Measurements from ENCODE around the gene SDK2.

SDK2 gene

GRCh38 chr17:73526952-73527351 is 117.3 kb downstream of the SDK2 start:
- DNase-seq, result no peak

DNA sequence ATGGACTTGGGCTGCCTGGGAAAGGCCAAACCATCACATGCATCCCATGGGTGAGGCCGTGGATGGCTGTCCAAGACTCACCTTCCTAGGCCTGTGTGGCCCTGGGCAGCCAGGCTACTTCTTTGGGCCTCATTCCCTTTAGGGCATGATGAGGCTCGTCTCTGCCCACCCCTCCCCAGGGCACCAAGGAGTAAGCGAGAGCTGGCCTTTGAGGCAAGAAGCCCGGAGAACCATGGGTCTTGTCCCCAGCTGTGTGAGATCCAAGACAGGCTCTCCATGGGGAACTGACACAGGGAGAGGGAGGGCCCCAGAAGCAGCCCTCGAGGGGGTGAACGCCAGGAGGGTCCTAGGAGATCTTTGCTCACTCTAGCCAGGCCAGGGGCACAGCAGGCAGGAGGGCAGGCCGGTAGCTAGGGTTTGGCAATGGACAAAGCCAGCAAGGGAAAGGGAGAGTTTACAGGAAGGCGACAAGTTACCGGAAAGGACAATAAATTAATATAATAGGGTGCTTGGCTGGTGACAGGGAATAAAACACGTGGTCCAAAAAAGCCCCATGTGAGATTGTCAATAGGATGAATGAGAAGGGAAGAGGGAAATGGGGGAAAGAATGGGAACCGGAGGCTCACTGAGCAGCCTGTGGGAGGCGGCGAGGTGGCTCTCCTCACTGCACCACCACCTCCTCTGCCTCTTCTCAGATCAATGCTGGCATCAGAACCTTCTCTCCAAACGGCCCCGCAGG is 119.1 kb downstream of the SDK2 start:
- DNase-seq, result no peak

DNA sequence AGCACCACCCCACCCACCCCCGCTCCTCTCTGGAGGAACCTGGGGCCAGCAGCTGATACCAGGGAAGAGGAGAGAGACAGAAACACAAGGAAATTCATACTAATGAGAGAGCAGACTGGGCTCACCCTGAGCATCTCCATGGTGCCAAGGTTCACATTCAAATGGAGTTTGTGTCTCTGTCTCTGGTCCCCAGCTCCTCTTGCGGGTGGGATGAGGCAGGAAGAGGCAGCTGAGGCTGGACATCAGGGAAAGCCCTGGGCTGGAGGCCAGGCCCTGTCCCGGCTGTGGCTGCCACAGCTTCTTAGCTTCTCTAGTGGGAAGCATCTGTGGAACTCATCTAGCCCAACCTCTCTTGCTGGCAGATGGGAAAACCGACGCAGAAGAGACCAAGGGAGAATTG is 121.5 kb downstream of the SDK2 start:
- DNase-seq, result no peak

DNA sequence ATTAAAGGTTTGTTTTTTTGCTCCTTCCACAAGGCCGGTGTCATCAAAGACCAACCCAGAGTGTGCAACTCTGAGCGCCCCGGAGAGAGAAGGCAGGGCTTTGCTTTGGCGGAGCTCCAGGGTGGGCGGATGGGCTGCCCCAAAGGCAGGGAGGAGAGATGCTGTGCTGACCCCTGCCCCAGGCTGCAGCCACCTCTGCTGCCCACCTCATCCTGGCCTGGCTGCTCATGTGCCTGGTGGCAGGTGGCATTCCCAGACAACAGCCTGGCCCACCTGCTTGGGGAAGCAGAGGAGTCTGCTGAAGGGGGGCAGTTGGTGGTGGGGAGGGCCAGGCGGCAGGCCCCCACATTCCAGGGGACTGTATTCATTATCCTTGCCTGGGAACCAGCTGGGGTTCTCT is 122.1 kb downstream of the SDK2 start:
- DNase-seq, result no peak

- no peak for DNase-seq
Observed at GRCh38 chr17:73521376-73521775, 122.9 kb downstream of the SDK2 start.

DNA sequence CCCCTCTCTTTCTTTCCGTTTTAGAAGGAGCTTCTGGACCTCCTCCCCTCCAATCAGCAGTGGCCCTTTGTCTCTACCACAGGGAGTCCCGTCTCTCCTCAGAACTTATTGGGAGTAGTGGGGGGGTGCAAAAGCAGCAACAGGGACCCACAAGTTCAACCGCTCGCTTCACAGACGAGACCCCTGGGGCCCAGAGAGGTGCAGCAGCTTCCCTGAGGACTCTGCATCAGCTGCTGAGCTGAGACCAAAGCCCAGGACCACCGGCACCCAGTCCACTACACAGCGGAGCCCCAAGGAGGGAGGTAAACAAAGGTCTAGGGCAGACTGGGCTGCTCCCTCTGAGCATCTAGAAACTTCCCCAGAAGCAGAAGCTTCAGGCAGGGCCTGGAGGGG is 123.9 kb downstream of the SDK2 start:
- no peak for DNase-seq

GRCh38 chr17:73519714-73520368 is 124.4 kb downstream of the SDK2 start:
- DNase-seq, result no peak

- no peak for DNase-seq
Observed at GRCh38 chr17:73519011-73519410, 125.2 kb downstream of the SDK2 start.

DNA sequence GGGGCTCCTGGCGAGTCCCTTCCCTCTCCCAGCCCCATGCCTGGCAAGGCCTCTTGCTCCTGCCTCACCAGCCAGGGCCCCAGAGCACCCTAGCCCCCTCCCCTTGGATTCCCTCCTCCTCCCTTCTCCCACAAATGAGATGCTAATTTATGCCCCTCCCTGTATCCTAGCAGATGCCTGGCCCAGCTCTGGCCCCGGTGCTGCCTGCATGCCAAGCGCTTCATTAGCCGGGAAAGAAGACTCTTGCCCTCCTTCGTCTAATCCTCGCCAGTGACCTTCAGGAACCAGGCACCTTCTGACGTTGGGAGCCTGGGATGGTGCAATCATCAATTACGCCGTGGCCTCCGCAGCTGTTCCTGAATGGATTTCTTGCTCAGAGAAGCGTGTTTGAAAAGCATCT is 127.8 kb downstream of the SDK2 start:
- no peak for DNase-seq

DNA sequence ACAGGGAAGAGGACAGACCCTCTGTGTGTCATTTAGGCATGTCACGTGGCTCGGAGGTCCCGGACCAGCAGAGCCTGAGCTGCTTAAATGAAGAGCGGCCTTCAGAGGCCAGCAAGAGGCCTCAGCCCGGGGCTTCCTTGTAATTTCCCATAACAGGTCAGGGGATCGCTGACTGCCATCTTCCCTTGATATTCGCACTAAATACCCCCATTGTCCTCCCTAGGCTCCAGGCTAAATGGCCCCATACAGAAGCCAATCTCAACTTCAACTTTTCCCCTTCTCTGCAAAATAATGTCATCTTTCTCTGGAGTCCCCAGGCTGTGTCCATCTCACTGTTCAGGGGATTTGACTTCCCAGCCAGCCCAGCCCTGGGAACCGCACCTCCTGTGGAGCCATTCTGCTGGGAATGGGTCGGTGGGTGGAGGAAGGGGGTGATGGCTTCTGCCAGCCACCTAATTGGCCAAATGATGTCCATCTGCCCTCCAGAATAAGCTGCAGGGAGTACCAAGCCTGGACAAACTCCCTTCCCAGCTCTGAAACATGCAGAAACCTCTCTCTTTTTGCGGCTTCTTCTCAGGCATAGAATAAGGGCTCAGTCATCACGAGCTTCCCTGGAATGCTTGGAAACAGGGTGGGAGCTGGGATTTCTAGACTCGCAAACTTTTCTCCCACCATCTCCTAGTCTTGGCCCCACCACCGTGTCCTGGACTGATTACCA is 129.9 kb downstream of the SDK2 start:
- no peak for DNase-seq

DNA sequence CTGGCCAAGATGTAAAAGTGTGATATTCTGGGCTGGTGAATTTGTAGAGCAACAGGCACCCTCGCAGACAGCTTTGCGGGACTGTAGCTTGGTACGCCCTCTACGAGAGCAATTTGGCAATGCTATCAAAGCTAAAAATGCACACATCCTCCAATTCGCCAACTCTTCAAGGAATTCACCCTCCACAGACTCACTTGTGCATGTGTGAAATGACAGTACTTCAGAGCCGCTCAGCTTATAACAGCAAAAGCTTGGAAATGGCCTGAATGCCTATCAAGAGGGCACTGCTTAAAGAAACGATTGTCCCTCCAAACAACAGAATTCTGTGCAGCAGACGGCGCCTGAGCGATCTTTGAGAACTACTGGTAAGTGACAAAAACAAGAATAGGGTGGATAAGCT is 130.8 kb downstream of the SDK2 start:
- no peak for DNase-seq

- DNase-seq, result no peak
Observed at GRCh38 chr17:73511719-73512115, 132.5 kb downstream of the SDK2 start.

GRCh38 chr17:73510981-73511718 is 133.1 kb downstream of the SDK2 start:
- no peak for DNase-seq

DNA sequence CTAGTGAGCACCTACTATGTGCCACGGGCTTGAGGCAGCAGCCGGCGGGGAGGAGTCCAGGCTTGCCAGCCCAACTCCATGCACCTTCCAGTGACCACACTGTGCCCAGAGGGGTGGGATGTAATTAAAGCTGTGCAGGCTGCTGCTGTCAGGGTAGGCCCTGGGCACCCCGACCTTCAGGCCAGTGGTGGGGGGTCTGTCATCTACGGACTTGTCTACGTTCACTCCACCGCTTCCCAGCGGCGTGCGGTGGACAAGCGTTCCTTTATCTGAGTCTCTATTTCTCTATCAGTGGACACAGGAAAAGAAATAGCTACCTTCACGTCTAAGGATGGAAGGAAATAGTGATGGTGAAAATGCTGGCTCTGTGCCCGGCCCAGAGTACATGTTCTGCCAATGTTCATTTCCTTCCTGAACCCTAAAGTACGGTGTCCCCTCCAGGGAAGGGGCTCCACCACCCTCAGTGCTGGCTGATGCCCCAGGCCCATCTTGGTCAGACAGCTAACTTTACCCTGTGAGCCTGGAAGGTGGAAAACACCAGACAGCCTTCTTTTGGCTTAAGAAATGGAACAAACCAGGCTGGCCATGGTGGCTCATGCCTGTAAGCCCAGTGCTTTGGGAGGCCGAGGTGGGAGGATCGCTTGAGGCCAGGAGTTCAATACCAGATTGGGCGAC is 135.2 kb downstream of the SDK2 start:
- DNase-seq, result no peak

- DNase-seq, result no peak
Observed at GRCh38 chr17:73508057-73508930, 136.0 kb downstream of the SDK2 start.

DNA sequence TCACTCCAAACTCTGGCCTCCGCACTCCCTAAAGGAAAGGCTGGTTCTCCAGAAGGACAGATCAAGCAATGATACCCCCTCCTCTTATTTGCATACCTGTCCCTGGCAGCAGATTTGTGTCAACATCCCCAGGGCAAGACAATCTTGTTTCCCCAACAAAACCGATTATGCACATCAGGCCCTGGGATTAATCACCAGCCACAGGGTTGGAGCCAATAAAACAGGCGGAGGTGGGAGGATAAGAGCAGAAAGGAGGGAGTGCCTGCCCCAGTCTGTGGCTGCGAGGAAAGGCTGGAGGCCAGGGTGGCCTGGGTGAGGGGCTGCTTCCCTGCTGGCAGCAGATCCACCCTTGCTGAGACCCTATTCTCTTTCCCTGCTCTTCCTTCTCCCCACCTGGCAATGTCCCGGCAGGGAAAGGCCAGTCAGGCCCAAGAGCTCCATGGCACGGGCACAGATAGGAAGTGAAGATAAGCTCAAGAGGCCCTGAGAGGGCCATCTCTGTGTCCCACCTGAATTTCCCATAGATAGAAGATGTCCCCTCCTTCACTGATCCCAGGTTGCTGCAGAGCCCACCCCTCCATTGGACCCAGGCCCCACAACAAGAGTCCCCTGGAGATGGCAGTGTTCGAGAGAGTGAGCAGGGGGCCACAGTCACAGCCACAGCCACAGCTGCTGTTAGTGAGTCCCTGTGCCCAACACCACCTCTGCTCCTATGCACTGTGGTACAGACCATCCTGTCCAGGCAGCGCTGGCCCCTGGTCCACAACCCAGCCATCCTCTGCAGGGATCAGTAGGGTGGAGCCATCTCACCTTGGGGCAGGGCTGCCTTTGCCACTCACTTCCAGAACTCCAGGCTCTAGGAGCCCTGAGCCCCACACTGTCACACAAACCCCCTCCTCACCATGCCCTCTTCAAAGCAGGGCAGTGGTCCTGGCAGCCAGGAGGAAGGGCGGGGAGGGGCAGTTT is 137.5 kb downstream of the SDK2 start:
- DNase-seq, result no peak

- no peak for DNase-seq
Observed at GRCh38 chr17:73503560-73503959, 140.7 kb downstream of the SDK2 start.

DNA sequence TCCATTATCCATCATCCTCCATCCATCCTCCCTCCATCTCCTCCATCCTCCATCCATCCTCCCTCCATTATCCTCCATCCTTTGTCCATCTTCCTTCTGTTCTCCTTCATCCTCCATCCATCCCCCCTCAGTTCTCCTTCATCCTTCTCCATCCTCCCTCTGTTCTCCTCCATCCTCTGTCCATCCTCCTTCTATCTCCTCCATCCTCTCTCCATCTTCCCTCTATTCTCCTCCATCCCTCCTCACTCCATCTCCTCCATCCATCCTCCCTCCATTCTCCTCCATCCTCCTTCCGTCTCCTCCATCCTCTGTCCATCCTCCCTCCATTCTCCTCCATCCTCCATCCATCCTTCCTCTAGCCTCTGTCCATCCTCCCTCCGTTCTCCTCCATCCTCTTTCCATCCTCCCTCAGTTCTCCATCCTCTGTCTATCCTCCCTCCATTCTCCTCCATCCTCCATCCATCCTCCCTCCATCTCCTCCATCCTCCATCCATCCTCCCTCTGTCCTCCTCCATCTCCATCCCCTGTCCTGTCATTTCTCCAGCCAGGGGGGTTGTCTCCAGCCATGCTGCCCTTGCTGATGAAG is 143.7 kb downstream of the SDK2 start:
- DNase-seq, result no peak

DNA sequence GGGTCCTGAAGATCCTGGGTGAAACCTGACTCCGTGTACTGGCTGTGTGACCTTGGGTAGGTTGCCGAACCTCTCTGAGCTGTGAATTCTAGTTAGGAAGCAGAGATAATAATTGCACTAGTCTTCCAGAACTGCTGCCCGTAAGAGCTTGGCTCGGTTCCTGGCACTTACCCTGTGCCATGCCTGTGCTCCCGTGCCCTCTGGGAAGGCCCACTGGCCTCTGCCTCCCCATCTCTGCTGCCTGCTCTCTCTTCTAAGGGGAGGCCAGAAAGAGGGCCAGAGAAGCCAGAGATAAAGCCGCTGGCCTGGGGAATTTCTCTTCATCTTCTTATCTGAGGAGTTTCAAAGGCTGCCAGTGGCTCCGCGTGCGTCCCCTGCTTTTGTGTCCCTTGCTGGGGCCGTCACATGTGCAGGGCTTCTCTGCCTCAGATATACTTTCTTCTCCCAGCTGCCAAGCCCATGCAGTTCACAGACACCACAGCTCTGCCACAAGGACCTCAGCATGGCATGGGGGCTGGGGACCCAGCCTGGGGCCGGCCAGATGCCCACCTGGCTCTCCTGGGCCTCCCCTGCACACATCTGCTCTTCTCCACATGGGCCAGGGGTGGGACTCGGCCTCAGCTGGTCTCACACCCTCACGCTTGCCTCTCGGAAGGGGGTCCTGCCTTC is 145.2 kb downstream of the SDK2 start:
- DNase-seq, result no peak

DNA sequence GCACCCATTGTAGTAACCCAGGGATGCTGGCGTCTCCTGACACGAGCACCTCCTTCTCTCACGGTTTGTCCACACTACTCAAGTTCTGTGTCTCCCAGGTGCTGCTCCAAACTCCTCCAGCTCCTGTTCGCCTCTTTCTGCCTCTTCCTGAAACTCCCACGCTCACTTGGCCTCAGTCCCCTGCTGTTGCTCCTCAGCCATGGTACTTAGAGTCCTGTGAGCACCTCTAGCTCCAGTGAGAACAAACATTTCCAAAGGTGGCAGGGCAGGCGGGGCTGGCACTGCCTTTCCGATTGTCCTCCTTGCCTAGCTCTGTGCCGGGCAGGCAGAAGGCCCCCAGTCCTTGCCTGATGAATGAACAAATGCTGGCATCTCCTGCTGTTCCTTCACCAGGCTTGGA is 146.1 kb downstream of the SDK2 start:
- no peak for DNase-seq

Data from hematopoietic multipotent progenitor cell treated with erythropoietin and hydrocortisone succinate and interleukin-3 and kit ligand, for 4 days (in vitro differentiated cells).